T follicular helper cell (primary cell): ENCODE results near the gene DPH7.
"Not testable (repeated sequence)": the region's sequence is repeated elsewhere in the genome, so short reads cannot be mapped to it uniquely, and the experiment has no call there.

Experiments used
- DNase-seq: peaks from one replicate; pipeline ENCODE4 v3.0.0-alpha.2; 2020; ENCODE audit warnings: low read depth

The DPH7 gene

GRCh38 chr9:137606005-137606621, 27.4 kb upstream of the DPH7 start:
- no peak for DNase-seq

DNA sequence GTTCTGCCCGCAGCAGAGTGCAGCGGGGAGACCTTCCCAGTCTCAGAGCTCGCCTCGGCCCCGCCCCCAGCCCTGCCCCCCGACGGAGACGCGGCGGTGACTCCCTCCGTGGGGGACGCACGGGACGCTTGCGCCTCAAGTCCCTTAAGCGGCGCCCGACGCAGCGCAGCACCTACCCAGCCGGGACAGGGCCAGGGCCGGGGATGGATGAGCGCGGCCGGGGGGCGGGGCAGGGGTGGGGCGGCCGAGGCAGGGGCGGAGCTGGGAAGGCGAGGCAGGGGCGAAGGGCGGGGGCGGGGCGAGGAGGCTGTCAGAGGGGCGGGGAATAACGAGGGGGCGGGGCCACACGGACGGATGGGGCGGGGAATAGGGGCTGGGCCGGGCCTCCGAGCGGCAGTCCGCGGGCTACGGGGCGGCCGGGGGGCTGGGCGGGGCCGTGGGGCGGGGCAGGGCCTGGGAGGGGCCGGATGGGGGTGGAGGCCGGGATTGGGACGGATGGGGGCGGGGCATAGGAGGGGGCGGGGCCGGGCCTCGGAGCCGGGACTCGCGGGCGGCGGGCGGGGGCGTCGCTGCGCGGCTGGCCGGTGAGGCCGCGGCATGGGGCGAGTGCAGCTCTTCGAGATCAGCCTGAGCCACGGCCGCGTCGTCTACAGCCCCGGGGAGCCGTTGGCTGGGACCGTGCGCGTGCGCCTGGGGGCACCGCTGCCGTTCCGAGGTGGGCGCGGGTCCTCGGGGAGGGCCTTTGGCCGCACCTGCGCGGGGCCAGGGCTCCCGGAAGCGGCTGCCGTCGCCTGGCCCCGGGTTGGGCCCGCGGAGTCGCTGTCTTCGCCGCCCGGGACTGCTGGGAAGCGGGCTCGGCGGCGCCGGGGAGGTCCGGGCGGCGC, 26.6 kb upstream of the DPH7 start, which contains the start of gene ARRDC1:
Gene ARRDC1 (plus strand): TSS at position 566 of the 884 bp plus-strand sequence. CDS start 32 bp downstream, at position 598.
- peak; percentile 90 for DNase-seq

DNA sequence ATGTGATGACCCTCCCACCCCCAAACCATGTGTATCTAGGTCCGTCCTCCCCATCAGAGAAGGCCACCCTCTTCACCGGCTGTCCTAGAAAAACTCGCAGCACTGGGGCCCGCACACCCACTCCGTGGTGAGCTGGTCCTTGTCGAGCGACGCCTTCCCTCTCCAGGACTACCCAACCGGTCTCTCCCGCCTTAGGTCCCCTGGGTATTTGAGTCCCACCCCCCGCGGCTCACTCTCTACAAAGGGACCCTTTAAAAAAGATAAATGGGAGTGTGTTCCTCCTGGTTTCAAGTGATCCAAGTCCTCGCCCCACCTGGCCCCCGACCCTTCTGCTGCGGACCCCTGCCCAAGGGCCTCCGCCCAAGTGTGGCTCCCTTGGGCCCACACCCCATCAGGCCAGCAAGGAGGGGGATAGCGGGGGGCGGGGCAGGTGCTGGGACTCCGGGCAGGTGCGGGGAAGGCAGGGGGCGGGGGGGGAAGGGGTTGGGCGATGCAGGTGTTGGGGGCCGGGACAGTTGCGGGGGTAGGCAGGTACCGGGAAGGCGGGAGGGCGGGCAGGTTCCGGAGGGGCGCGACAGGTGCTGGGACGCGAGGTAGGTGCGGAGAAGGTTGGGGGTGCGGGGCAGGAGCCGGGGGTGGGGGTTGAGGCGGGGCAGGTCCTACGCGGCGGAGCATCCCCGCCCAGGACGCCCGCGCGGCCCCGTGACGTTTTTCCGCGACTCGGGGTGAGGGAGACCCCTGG, 25.8 kb upstream of the DPH7 start:
- no peak for DNase-seq

GRCh38 chr9:137603879-137604278, 25.2 kb upstream of the DPH7 start:
- DNase-seq = no peak

DNA sequence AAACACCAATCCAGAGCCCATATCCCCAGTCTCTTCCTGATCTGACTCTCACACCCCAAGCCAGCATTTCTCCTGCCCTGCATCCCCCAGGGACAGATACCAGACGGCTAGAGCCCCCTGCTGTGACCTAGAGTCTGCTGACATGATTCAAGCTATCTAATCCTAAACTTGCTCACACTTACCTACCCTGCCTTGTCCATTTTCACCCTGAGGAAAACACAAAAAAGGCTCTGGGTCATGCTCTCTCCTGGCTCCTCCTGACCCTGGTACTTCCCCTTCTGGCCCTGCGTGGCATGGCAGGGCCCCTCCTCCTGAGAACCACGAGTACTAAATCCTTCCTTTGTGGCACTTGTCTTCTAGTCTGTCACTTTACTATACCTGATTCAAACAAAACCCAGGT, 23.9 kb upstream of the DPH7 start:
- DNase-seq = no peak

- DNase-seq = no peak
Measured at GRCh38 chr9:137598943-137599342, 20.2 kb upstream of the DPH7 start.

DNA sequence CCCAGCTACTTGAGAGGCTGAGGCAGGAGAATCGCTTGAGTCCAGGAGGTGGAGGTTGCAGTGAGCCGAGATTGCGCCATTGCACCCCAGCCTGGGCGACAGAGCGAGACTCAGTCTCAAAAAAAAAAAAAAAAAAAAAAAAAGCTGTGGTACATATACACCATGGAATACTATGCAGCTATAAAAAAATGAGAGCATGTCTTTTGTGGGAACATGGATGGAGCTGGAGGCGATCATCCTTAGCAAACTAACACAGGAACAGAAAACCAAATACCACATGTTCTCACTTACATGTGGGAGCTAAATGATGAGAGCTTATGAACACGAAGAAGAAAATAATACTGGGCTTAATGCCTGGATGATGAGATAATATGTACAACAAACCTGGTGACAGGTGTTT, 17.9 kb upstream of the DPH7 start:
- not testable (repeated sequence) for DNase-seq

GRCh38 chr9:137593176-137593575, 14.5 kb upstream of the DPH7 start:
- no peak for DNase-seq

GRCh38 chr9:137592767-137593166, 14.0 kb upstream of the DPH7 start:
- DNase-seq = no peak

- DNase-seq = peak; percentile 85
Measured at GRCh38 chr9:137590469-137591383, 12.0 kb upstream of the DPH7 start, which contains the start of gene ZMYND19. Gene ZMYND19 (minus strand): TSS chr9:137590512. CDS start chr9:137590263, 249 bp downstream.

GRCh38 chr9:137590123-137590468, 11.4 kb upstream of the DPH7 start:
- DNase-seq = no peak

- DNase-seq = no peak
Measured at GRCh38 chr9:137589441-137590122, 10.9 kb upstream of the DPH7 start.

DNA sequence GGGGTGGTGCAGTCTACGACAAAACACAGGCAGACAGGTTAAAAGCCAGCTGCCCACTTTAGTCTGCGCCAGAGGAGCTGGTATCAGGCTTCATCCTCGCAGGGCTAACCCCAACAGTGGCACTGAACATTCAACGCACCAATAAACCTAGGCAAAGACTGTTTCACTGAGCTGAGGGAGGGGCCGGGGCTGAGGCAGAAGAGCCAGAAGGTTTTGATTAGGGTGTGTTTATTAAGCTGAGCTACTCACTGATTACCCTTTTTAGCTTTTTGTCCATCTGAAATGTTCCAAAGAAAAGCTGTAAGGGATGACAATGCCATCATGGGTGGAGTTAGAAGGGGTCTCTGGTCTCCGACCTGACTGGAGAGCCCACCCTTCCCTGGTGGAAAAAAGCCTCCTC, 10.2 kb upstream of the DPH7 start:
- DNase-seq = no peak

GRCh38 chr9:137588311-137588710, 9.6 kb upstream of the DPH7 start:
- DNase-seq = no peak

GRCh38 chr9:137586854-137587253, 8.1 kb upstream of the DPH7 start:
- DNase-seq = no peak

DNA sequence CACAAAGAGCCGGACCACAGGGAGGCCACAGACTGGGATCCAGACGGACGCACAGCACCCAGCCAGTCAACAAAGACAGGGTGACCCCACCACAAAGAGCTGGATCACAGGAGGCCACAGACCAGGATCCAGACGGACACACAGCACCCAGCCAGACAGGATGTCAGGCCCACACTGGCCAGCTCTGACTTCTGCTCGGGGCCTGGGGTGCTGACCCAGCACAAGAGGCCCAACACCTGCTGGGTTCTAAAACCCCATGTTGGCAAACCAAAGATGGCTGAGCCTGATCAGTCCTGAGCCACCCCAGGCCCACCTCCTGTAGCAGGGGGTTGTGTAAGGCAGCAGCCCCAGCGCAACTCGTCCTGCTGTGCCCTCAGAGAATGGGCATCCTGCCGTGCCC, 5.2 kb upstream of the DPH7 start:
- DNase-seq = no peak

DNA sequence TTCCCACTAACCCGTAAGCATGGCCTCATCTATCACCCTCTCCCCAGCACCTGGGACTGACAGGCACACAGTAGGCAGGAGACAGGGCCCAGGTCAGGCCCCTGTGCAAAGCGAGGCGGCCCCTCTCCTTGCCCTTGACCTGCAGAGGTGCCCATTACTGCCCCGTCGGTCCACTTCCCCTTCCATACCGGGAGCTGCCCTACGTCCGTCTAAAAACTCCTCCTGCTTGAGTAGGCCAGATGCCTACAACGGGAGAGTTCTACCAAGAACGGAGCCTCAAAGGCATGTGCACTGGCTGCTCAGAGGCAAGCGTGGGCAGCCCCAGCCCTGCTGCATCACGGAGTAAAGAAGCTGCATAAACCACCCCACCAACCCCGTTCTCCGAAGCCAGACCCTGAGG, 4.6 kb upstream of the DPH7 start:
- no peak for DNase-seq

DNA sequence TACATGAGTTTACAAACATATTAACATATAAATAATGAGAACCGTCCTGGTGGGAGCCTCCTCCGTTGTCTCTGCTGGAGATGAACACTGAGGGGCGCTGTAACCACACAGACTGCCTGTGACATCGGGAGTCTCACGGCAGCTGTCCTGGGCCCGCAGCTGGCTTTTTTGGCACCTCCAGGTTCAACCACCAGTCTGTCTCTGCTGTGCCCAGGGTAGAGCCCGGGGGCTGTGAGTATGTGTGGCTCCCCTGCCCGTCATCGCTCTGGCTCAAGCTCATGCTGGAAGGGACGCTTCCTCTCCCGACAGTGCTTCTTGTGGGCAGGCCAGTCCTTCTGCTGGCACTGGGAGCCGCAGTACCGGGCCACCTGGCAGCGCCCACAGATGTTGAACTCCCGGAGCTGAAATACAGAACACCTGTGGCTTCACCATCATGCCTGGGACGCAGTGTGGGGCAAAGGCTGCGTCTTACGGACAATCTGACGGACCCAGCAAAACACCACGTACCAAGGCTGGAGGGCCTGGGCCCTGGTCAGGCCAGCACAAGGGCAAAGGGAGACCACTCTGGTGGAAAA, 3.6 kb upstream of the DPH7 start:
- no peak for DNase-seq

DNA sequence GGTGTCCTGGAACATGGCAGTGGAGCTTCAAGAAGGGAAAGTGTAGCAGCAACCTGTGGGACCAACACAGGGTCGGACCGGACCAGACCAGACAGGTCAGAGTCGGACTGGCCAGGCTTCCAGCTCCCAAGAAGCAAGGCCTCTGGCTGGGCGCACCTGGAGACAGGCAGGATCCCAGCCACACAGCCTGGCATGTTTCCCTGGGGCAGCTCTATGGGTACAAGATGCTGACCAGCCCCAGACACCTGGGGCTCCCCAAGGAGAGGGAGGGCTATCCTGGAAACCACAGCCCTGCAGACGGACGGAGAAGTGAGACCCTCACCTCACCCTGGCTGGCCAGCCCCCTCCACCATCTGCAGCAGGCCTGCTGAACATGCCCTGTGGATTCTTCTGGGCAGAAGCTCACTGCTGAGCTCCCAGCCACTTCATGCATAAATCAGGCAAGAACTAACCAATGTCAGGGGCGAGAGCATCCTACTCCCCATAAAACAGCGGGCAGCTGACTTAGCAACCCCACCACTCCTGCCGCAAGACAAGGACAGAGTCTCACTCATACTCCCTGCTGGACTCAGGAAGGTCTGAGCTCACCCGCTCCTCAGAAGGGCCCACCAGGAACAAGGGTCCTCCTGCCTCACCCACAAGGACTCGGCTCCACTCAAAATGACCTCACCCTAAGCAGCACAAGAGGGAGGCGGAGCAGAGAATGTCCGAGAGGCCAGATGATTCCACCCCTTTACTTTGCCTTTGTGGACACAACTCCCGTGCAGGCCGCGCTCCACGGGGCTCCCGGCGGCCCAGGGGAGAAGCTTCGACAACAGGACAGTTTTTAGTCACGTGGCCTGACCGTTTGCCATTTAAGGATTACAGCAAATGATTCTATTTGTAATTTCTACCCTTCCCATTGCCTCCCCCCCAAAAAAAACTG, 2.9 kb upstream of the DPH7 start:
- no peak for DNase-seq

DNA sequence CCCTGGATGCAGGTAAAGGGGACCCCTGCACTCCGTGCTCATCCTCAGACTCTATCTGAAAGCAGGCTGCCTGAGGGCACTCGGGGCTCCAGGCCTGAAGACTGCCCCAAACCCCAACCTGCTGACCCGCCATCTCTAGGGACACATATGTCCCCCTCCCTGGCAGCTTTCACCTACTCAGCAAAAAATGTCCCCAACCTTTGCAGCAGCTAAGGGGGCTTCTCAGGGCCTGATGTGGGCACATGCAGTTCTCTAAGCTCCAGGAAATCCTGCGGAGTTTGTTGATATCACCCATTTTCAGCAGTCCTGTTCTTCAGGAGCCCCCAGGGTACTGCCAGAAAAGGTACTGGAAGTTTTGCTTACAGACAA, 2.2 kb upstream of the DPH7 start:
- no peak for DNase-seq
